ENCODE data around the gene OBP2B.

DNA sequence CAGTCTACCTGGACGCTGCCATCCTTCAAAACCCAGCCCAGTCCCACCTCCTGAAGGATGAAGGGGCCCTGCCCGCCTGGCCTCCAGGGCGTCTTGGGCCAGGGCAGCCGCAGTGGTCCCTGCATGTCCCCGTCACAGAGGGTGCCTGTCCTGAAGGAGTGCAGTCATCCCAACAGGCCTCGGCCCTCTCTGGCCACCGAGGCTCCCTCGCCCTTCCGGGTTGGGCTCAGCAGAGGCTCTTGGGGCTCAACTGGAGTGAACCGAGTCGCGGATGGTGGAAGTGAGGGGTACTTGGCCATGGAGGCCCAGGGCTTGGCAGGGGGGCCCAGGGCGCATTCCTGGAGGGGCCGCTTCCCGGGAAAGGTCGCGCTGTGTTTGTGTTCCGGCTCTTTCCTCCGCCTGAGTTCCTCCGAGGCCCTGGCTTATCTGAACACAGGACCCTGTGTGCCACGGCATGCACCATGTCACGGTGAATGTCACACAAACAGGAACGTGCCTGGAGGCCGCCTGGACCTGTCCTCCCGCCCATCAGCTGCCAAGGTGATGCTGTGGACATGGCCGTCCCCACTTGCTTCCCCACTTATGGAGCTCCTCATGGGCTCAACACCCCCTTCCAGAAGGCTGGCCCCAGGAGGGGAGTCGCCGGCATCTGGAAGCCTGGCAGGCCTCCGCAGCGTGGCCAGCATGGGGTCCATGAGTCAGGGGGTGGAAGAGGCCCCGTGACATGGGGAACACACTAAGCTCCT, 25.7 kb upstream of the OBP2B start:
- TF ChIP-seq, protein P1, sequence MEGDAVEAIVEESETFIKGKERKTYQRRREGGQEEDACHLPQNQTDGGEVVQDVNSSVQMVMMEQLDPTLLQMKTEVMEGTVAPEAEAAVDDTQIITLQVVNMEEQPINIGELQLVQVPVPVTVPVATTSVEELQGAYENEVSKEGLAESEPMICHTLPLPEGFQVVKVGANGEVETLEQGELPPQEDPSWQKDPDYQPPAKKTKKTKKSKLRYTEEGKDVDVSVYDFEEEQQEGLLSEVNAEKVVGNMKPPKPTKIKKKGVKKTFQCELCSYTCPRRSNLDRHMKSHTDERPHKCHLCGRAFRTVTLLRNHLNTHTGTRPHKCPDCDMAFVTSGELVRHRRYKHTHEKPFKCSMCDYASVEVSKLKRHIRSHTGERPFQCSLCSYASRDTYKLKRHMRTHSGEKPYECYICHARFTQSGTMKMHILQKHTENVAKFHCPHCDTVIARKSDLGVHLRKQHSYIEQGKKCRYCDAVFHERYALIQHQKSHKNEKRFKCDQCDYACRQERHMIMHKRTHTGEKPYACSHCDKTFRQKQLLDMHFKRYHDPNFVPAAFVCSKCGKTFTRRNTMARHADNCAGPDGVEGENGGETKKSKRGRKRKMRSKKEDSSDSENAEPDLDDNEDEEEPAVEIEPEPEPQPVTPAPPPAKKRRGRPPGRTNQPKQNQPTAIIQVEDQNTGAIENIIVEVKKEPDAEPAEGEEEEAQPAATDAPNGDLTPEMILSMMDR (IDR thresholded peaks at IDR 0.05 in 4 of 5, conservative IDR thresholded peaks at IDR 0.05 in 1 of 5) = no peak
- no peak for TF ChIP-seq POLR2A (IDR thresholded peaks at IDR 0.05)
